B cell (primary cell): ENCODE measurements around the gene NUP42. TPM values are rescaled to one million over a fixed set of nuclear protein-coding genes. Genes with fewer than 3 reads are reported as not detected.

Experiments
- ATAC-seq: fragments of 200-7000 bp; cut with Tn5 transposase; one replicate; pipeline ENCODE4 v1.10.0; 2021; ENCODE audit warnings: low read depth, mild to moderate bottlenecking, moderate number of reproducible peaks, moderate library complexity
- CTCF ChIA-PET: fragments of 350-600 bp; sonication (Branson Sonifier 250); formaldehyde crosslinking; loops from one replicate; lab custom pipeline; 2021; ENCODE audit warnings: antibody characterized with exemption, inconsistent platforms; lab: Charles Lee
- POLR2A ChIA-PET: fragments of 350-600 bp; sonication (Branson Sonifier 250); formaldehyde crosslinking; loops from one replicate; lab custom pipeline; 2021; ENCODE audit warnings: antibody characterized with exemption; lab: Charles Lee
- DNase-seq: peaks from one replicate; pipeline ENCODE4 v3.0.0; 2013
- H2AFZ ChIP-seq: 2 replicates; pipeline ENCODE4 v1.6.1; 2012; ENCODE audit warnings: mild to moderate bottlenecking, low read depth, low read length; ENCODE audit not compliant: insufficient read depth, poor library complexity, severe bottlenecking
- H3K27ac ChIP-seq, 2 donors: 1 replicate in 1 of 2; 2 replicates in 1 of 2; pipeline ENCODE4 v1.5.1; 2012 to 2013; ENCODE audit warnings: low read length in 2 of 2, mild to moderate bottlenecking in 2 of 2, moderate library complexity in 1 of 2
- H3K27me3 ChIP-seq, 4 experiments: fragments of 200-600 bp in 1 of 4; sonication (generic) in 1 of 4; replicated peaks in 1 of 4; 1 replicate in 2 of 4; 2 replicates in 2 of 4; pipeline versions ENCODE4 v1.6.1 to v1.7.0; 2013 to 2016; ENCODE audit warnings: low read length in 3 of 4, mild to moderate bottlenecking in 2 of 4, mixed read lengths in 1 of 4, moderate library complexity in 1 of 4; ENCODE audit not compliant: insufficient read depth in 4 of 4, control insufficient read depth in 3 of 4; ENCODE audit errors: control extremely low read depth in 1 of 4
- H3K36me3 ChIP-seq, 2 experiments: replicated peaks in 1 of 2; 1 replicate in 1 of 2; 2 replicates in 1 of 2; pipeline versions ENCODE4 v1.6.1 to v1.7.1; 2013; ENCODE audit warnings: low read length in 1 of 2; ENCODE audit not compliant: insufficient read depth in 2 of 2, control insufficient read depth in 1 of 2; ENCODE audit errors: control extremely low read depth in 1 of 2, extremely low read depth in 1 of 2
- H3K4me1 ChIP-seq, 2 donors: fragments of 200-600 bp in 1 of 2; sonication (generic) in 1 of 2; 1 replicate in 1 of 2; 2 replicates in 1 of 2; pipeline versions ENCODE4 v1.5.1 to v1.6.1; 2013 to 2017; ENCODE audit warnings: low read length in 2 of 2; ENCODE audit not compliant: control insufficient read depth in 2 of 2, insufficient read depth in 2 of 2
- H3K4me2 ChIP-seq: replicated peaks from 2 replicates; pipeline ENCODE3; 2012; ENCODE audit warnings: mild to moderate bottlenecking, low read depth, low read length; ENCODE audit not compliant: poor library complexity, severe bottlenecking
- H3K4me3 ChIP-seq, 5 experiments: fragments of 200-600 bp in 1 of 5; sonication (generic) in 1 of 5; 1 replicate in 3 of 5; 2 replicates in 2 of 5; pipeline versions ENCODE4 v1.5.1 to v1.7.0; 2011 to 2016; ENCODE audit warnings: low read length in 4 of 5, mild to moderate bottlenecking in 4 of 5, low read depth in 2 of 5, control low read depth in 1 of 5, moderate library complexity in 1 of 5; ENCODE audit not compliant: insufficient read depth in 1 of 5; ENCODE audit errors: control extremely low read depth in 1 of 5, extremely low read depth in 1 of 5
- H3K79me2 ChIP-seq: fragments of 200-600 bp; sonication (generic); one replicate; pipeline ENCODE4 v1.6.0; 2016; ENCODE audit warnings: low read length; ENCODE audit not compliant: control insufficient read depth, insufficient read depth
- H3K9ac ChIP-seq: fragments of 200-600 bp; sonication (generic); 2 replicates; pipeline ENCODE4 v1.6.1; 2017; ENCODE audit warnings: mild to moderate bottlenecking, low read length, moderate library complexity
- H3K9me3 ChIP-seq, 3 donors: one replicate each; pipeline versions ENCODE4 v1.6.1 to v1.7.1; 2013; ENCODE audit warnings: low read length in 2 of 3; ENCODE audit not compliant: control insufficient read depth in 2 of 3, insufficient read depth in 1 of 3; ENCODE audit errors: control extremely low read depth in 1 of 3
- H4K20me1 ChIP-seq: 2 replicates; pipeline ENCODE4 v1.6.0; 2012; ENCODE audit warnings: mild to moderate bottlenecking, low read length; ENCODE audit not compliant: insufficient read depth, control insufficient read depth, poor library complexity, severe bottlenecking
- H3K27ac Mint-ChIP-seq: one replicate; pipeline ENCODE4 v1.8.0; 2021; ENCODE audit warnings: mixed read lengths
- H3K27me3 Mint-ChIP-seq: one replicate; pipeline ENCODE4 v1.8.0; 2021; ENCODE audit warnings: mixed read lengths
- H3K4me1 Mint-ChIP-seq: one replicate; pipeline ENCODE4 v1.8.0; 2021; ENCODE audit warnings: mixed read lengths
- H3K4me3 Mint-ChIP-seq: one replicate; pipeline ENCODE4 v1.8.0; 2021; ENCODE audit warnings: mixed read lengths
- H3K9me3 Mint-ChIP-seq: one replicate; pipeline ENCODE4 v1.8.0; 2022; ENCODE audit warnings: mixed read lengths; ENCODE audit not compliant: insufficient read depth
- CTCF ChIP-seq: fragments of 200-600 bp; IDR thresholded peaks from one replicate; pipeline ENCODE4 v1.8.0; 2022; ENCODE audit warnings: antibody characterized with exemption, mild to moderate bottlenecking
- EZH2 ChIP-seq: IDR thresholded peaks from 2 replicates; pipeline ENCODE4 v1.6.1; 2012; ENCODE audit warnings: borderline replicate concordance, low read depth, mild to moderate bottlenecking, moderate library complexity, low read length; ENCODE audit not compliant: insufficient read depth, poor library complexity, severe bottlenecking
- WGBS: methylation state at CpG from one replicate; pipeline ENCODE4 v1.1.5; 2013; ENCODE audit warnings: missing lambda C conversion rate; ENCODE audit not compliant: insufficient coverage; 5-methylcytosine and 5-hydroxymethylcytosine counted together
- intact Hi-C: fragments of 100-400 bp; cut with micrococcal nuclease; formaldehyde crosslinking; loops from one replicate; pipeline ENCODE4 v1.10.0; 2022
- polyA plus RNA-seq: library from polyadenylated mRNA; depleted of rRNA; stranded (reverse); fragments of >200 nt; gene quantifications from 2 replicates; pipeline ENCODE4 v1.2.3, GENCODE V29; 2012
- total RNA-seq, 2 donors: library from RNA; stranded (reverse); fragments of 120-200 nt in 1 of 2; gene quantifications; 1 replicate in 1 of 2; 2 replicates in 1 of 2; pipeline versions ENCODE4 v1.2.3 to v1.2.4, GENCODE V29; 2013 to 2022

The NUP42 gene
- total and polyA plus RNA-seq, 2 donors (not counting 1 experiment from before 2014, with no cell fraction given), result 38.1 to 49.2 TPM

GRCh38 chr7:23167691-23168090 lies 14.2 kb upstream of the NUP42 start:
- H3K27me3 ChIP-seq, result no peaks in the 10 kb centered on the region
- H3K27ac ChIP-seq, result no peak overlapping the region
- H3K27me3 Mint-ChIP-seq, result no peaks in the 10 kb centered on the region
- H3K4me3 ChIP-seq, result no peak overlapping the region
- H3K4me1 ChIP-seq, result no peaks in the 10 kb centered on the region
- no peak overlapping the region for H3K9ac ChIP-seq
- ChIA-PET CTCF (interaction anchor here (0.7 kb wide), 1 partner anchor 1057 kb away, joined by 4 read pairs; no protein-coding TSS in a partner anchor), POLR2A (no interaction called here)
- ATAC-seq (no peak), DNase-seq (no peak)
- intact Hi-C loops, result no loop called here
- no peak overlapping the region for H3K4me3 Mint-ChIP-seq
- H3K9me3 ChIP-seq, result no peaks in the 10 kb centered on the region
- no peaks in the 10 kb centered on the region for H4K20me1 ChIP-seq
- TF ChIP-seq EZH2 (no peak), CTCF (no peak)
- H3K4me2 ChIP-seq, result no peak overlapping the region
- H3K27ac Mint-ChIP-seq, result no peak overlapping the region
- no peaks in the 10 kb centered on the region for H3K79me2 ChIP-seq
- H3K4me1 Mint-ChIP-seq, result no peaks in the 10 kb centered on the region
- no peaks in the 10 kb centered on the region for H3K9me3 Mint-ChIP-seq
- peaks cover 0 to 4% of the 10 kb centered on the region in 2 experiments for H3K36me3 ChIP-seq
- 100% methylated on average over 2 of the region's 5 CpGs for WGBS
- H2AFZ ChIP-seq, result no peak overlapping the region

- no peak overlapping the region for H3K27ac Mint-ChIP-seq
- no peak overlapping the region for H3K27ac ChIP-seq
- ChIA-PET POLR2A (no interaction called here), CTCF (no interaction called here)
- no peak overlapping the region for H3K9ac ChIP-seq
- H3K79me2 ChIP-seq, result no peaks in the 10 kb centered on the region
- H3K27me3 Mint-ChIP-seq, result no peaks in the 10 kb centered on the region
- WGBS, result 100% methylated on average over 3 of the region's 8 CpGs
- no peaks in the 10 kb centered on the region for H3K9me3 Mint-ChIP-seq
- no peaks in the 10 kb centered on the region for H3K4me1 Mint-ChIP-seq
- no peak overlapping the region for H3K4me3 ChIP-seq
- H3K4me2 ChIP-seq, result no peak overlapping the region
- peaks cover 0 to 4% of the 10 kb centered on the region in 2 experiments for H3K36me3 ChIP-seq
- no peaks in the 10 kb centered on the region for H4K20me1 ChIP-seq
- no peaks in the 10 kb centered on the region for H3K9me3 ChIP-seq
- no peak overlapping the region for H2AFZ ChIP-seq
- no peak for DNase-seq
- intact Hi-C loops, result no loop called here
- no peaks in the 10 kb centered on the region for H3K4me1 ChIP-seq
- no peaks in the 10 kb centered on the region for H3K27me3 ChIP-seq
- no peak for ATAC-seq
- TF ChIP-seq EZH2, result no peak
- no peak for TF ChIP-seq CTCF
- H3K4me3 Mint-ChIP-seq, result no peak overlapping the region
These were observed 13.6 kb upstream of the NUP42 start for GRCh38 chr7:23168111-23168885.
